ENCODE data around the gene TMCC2. TPM values are rescaled to one million over a fixed set of nuclear protein-coding genes. Genes with fewer than 3 reads are reported as not detected.

The TMCC2 gene
- total RNA-seq, 2 experiments from 2014 or later: 11.4 to 11.8 TPM

GRCh38 chr1:205304695-205305070, 76.9 kb downstream of the TMCC2 start:
- POLR2A ChIA-PET: no interaction called here

GRCh38 chr1:205306929-205307566, 79.3 kb downstream of the TMCC2 start:
- POLR2A ChIA-PET: no interaction called here
- CTCF ChIA-PET: no interaction called here

More at GRCh38 chr1:205304695-205305070, 76.9 kb downstream of the TMCC2 start:
- CTCF ChIA-PET: interaction anchor here (1.2 to 3.0 kb wide), 4 partner anchors 10 to 31 kb away, joined by 3 to 10 read pairs (median 5); no protein-coding TSS in a partner anchor

- CTCF ChIA-PET: interaction anchor here (1.0 kb wide), 1 partner anchor 24 kb away, joined by 6 read pairs; no protein-coding TSS in a partner anchor
- POLR2A ChIA-PET: no interaction called here
These were observed 82.0 kb downstream of the TMCC2 start for GRCh38 chr1:205309741-205310140.

- CTCF ChIA-PET: interaction anchor here (1.2 kb wide), 1 partner anchor 10 kb away, joined by 4 read pairs; the partner anchor contains the start of gene NUAK2
- POLR2A ChIA-PET: interaction anchor here (0.9 kb wide), 1 partner anchor 26 kb away, joined by 3 read pairs; no protein-coding TSS in a partner anchor
These were observed 83.4 kb downstream of the TMCC2 start for GRCh38 chr1:205310976-205311704.

GRCh38 chr1:205312866-205313562, 85.3 kb downstream of the TMCC2 start:
- ChIA-PET CTCF (interaction anchor here (0.6 to 2.8 kb wide), 10 partner anchors 12 to 345 kb away, joined by 3 to 16 read pairs (median 3); no protein-coding TSS in a partner anchor), POLR2A (interaction anchor here (0.6 to 1.9 kb wide), 4 partner anchors 12 to 367 kb away, joined by 3 to 8 read pairs (median 6); partner anchors contain the start of gene SLC45A3)

- ChIA-PET CTCF (interaction anchor here (0.6 to 2.8 kb wide), 14 partner anchors 12 to 344 kb away, joined by 3 to 16 read pairs (median 3); no protein-coding TSS in a partner anchor), POLR2A (interaction anchor here (0.6 to 1.9 kb wide), 5 partner anchors 11 to 366 kb away, joined by 3 to 8 read pairs (median 4); partner anchors contain the start of gene SLC45A3)
These were observed 86.0 kb downstream of the TMCC2 start for GRCh38 chr1:205313563-205314308.

GRCh38 chr1:205315008-205315618, 87.4 kb downstream of the TMCC2 start:
- ChIA-PET POLR2A (interaction anchor here (0.9 kb wide), 1 partner anchor 116 kb away, joined by 3 read pairs; no protein-coding TSS in a partner anchor), CTCF (interaction anchor here (1.0 to 2.8 kb wide), 4 partner anchors 10 to 42 kb away, joined by 3 to 16 read pairs (median 6); no protein-coding TSS in a partner anchor)

GRCh38 chr1:205316161-205316566, 88.4 kb downstream of the TMCC2 start:
- ChIA-PET POLR2A (interaction anchor here (0.9 kb wide), 1 partner anchor 117 kb away, joined by 3 read pairs; no protein-coding TSS in a partner anchor), CTCF (interaction anchor here (1.5 to 2.8 kb wide), 2 partner anchors 9 to 43 kb away, joined by 3 to 16 read pairs; no protein-coding TSS in a partner anchor)

GRCh38 chr1:205317311-205317917, 89.7 kb downstream of the TMCC2 start:
- POLR2A ChIA-PET: interaction anchor here (0.6 kb wide), 1 partner anchor 143 kb away, joined by 4 read pairs; no protein-coding TSS in a partner anchor
- CTCF ChIA-PET: interaction anchor here (0.9 to 15.1 kb wide), 4 partner anchors 8 to 62 kb away, joined by 3 to 489 read pairs (median 6); no protein-coding TSS in a partner anchor

- POLR2A ChIA-PET: interaction anchor here (0.6 kb wide), 1 partner anchor 793 kb away, joined by 3 read pairs; no protein-coding TSS in a partner anchor
- CTCF ChIA-PET: interaction anchor here (2.3 to 15.1 kb wide), 2 partner anchors 17 to 38 kb away, joined by 10 to 489 read pairs; no protein-coding TSS in a partner anchor
These were observed 90.7 kb downstream of the TMCC2 start for GRCh38 chr1:205318231-205318991.

GRCh38 chr1:205319081-205320018, 91.6 kb downstream of the TMCC2 start:
- POLR2A ChIA-PET: interaction anchor here (0.5 to 0.8 kb wide), 4 partner anchors 31 to 792 kb away, joined by 3 to 4 read pairs (median 3); no protein-coding TSS in a partner anchor

GRCh38 chr1:205321162-205321958, 93.6 kb downstream of the TMCC2 start, which contains the start of gene NUAK2:
Gene NUAK2 (minus strand): TSS chr1:205321745. CDS start chr1:205321628, 117 bp downstream.
- ChIA-PET POLR2A (interaction anchor here (0.6 to 1.6 kb wide), 4 partner anchors 25 to 48 kb away, joined by 3 to 6 read pairs (median 4); no protein-coding TSS in a partner anchor), CTCF (interaction anchor here (0.8 to 15.1 kb wide), 4 partner anchors 10 to 63 kb away, joined by 3 to 489 read pairs (median 4); no protein-coding TSS in a partner anchor)

More at GRCh38 chr1:205319081-205320018, 91.6 kb downstream of the TMCC2 start:
- CTCF ChIA-PET: interaction anchor here (0.6 to 15.1 kb wide), 5 partner anchors 12 to 64 kb away, joined by 3 to 489 read pairs (median 3); no protein-coding TSS in a partner anchor

- POLR2A ChIA-PET: interaction anchor here (1.2 to 1.6 kb wide), 2 partner anchors 37 to 48 kb away, joined by 4 to 6 read pairs; no protein-coding TSS in a partner anchor
- CTCF ChIA-PET: interaction anchor here (1.6 to 15.1 kb wide), 3 partner anchors 10 to 42 kb away, joined by 4 to 489 read pairs (median 4); no protein-coding TSS in a partner anchor
These were observed 94.2 kb downstream of the TMCC2 start for GRCh38 chr1:205321959-205322283.

Measured in activated CD8-positive, alpha-beta memory T cell treated with anti-CD3 and anti-CD28 coated beads for 36 hours (primary cell).